GM12878 (cell line): ENCODE data around the gene TTC39A. TPM values are rescaled to one million over a fixed set of nuclear protein-coding genes. Genes with fewer than 3 reads are reported as not detected.

Experiments used
- ATAC-seq: fragments of 200-7000 bp; cut with Tn5 transposase; 3 replicates; pipeline ENCODE4 v1.9.1; 2020; ENCODE audit warnings: mild to moderate bottlenecking, moderate library complexity
- BruUV-seq: library from RNA; stranded (reverse); fragments of 400-500 nt; replicated peaks from 2 replicates; lab custom pipeline; 2021; lab: Mats Ljungman, UMichigan
- CTCF ChIA-PET: fragments of 300-600 bp; sonication (Branson Sonifier 250); formaldehyde crosslinking; extraction: SDS; loops from one replicate; lab custom pipeline; 2021; ENCODE audit warnings: inconsistent platforms; lab: Yijun Ruan, JAX
- POLR2A ChIA-PET: fragments of 350-600 bp; formaldehyde crosslinking; extraction: SDS; loops from one replicate; lab custom pipeline; 2021; ENCODE audit warnings: inconsistent platforms; lab: Charles Lee
- RAD21 ChIA-PET: fragments of 300-600 bp; sonication (Branson Sonifier 250); formaldehyde crosslinking; loops from one replicate; lab custom pipeline; 2023; ENCODE audit warnings: antibody characterized with exemption; ENCODE audit not compliant: unreplicated experiment; lab: Charles Lee
- SMC1A ChIA-PET: fragments of 300-600 bp; sonication (Branson Sonifier 250); formaldehyde crosslinking; loops from one replicate; lab custom pipeline; 2023; ENCODE audit not compliant: unreplicated experiment, uncharacterized antibody; lab: Charles Lee
- DNase-seq: peaks from one replicate; pipeline ENCODE4 v3.0.0-alpha.2; 2011; ENCODE audit warnings: low read depth, low spot score
- FAIRE-seq: peaks from 3 replicates; lab custom pipeline; 2011; peaks lifted over from hg19 to GRCh38; lab: Jason Lieb, UNC
- H2AFZ ChIP-seq: 2 replicates; pipeline ENCODE4 v1.6.0; 2011; ENCODE audit warnings: low read depth, low read length, control low read depth; ENCODE audit not compliant: control insufficient read depth
- H3K27ac ChIP-seq: 2 replicates; pipeline ENCODE4 v1.5.1; 2011; ENCODE audit warnings: control low read depth; ENCODE audit not compliant: control insufficient read depth, insufficient read depth
- H3K27me3 ChIP-seq, 2 experiments: replicated peaks in 1 of 2; 2 replicates each; pipeline versions ENCODE4 v1.6.0 to v1.6.1; 2011; ENCODE audit warnings: low read length in 1 of 2; ENCODE audit not compliant: control insufficient read depth in 2 of 2, insufficient read depth in 2 of 2
- H3K36me3 ChIP-seq, 2 experiments: 2 replicates each; pipeline ENCODE4 v1.5.1; 2011; ENCODE audit warnings: low read length in 1 of 2; ENCODE audit not compliant: control insufficient read depth in 2 of 2, insufficient read depth in 2 of 2
- H3K4me1 ChIP-seq: 2 replicates; pipeline ENCODE4 v1.6.1; 2011; ENCODE audit warnings: mild to moderate bottlenecking, low read length, moderate library complexity, mixed read lengths; ENCODE audit not compliant: control insufficient read depth, insufficient read depth
- H3K4me2 ChIP-seq: 2 replicates; pipeline ENCODE4 v1.6.0; 2011; ENCODE audit warnings: control low read depth; ENCODE audit not compliant: control insufficient read depth, insufficient read depth
- H3K4me3 ChIP-seq: fragments of 200-600 bp; sonication (generic); 2 replicates; pipeline ENCODE4 v1.5.1; 2016
- H3K79me2 ChIP-seq: 2 replicates; pipeline ENCODE4 v1.6.0; 2011; ENCODE audit warnings: low read length; ENCODE audit not compliant: control insufficient read depth, insufficient read depth
- H3K9ac ChIP-seq: 2 replicates; pipeline ENCODE4 v1.8.0; 2011; ENCODE audit warnings: low read length, control low read depth, mixed read lengths; ENCODE audit not compliant: control insufficient read depth, insufficient read depth
- H3K9me3 ChIP-seq: replicated peaks from 3 replicates; pipeline ENCODE4 v1.5.1; 2011; ENCODE audit warnings: mild to moderate bottlenecking, low read length; ENCODE audit not compliant: control insufficient read depth, insufficient read depth
- H4K20me1 ChIP-seq: 2 replicates; pipeline ENCODE4 v1.6.0; 2011; ENCODE audit not compliant: control insufficient read depth, insufficient read depth
- BRCA1 ChIP-seq: IDR thresholded peaks from 2 replicates; pipeline ENCODE4 v1.6.1; 2011; ENCODE audit warnings: low read depth, low read length, improper control_type of control experiment
- FOXK2 ChIP-seq: fragments of 450-650 bp; IDR thresholded peaks from 2 replicates; pipeline ENCODE4 v1.6.1; 2017; ENCODE audit warnings: mild to moderate bottlenecking, moderate library complexity
- KDM1A ChIP-seq: fragments of 200-600 bp; sonication (generic); IDR thresholded peaks from 2 replicates; pipeline ENCODE4 v1.6.1; 2016; ENCODE audit warnings: borderline replicate concordance
- MYB ChIP-seq: fragments of 150-350 bp; IDR thresholded peaks from 2 replicates; pipeline ENCODE4 v1.6.1; 2014; ENCODE audit warnings: mild to moderate bottlenecking, low read depth, low read length, borderline replicate concordance
- MYC ChIP-seq: IDR thresholded peaks from 2 replicates; pipeline ENCODE4 v1.6.1; 2011; ENCODE audit warnings: mild to moderate bottlenecking, low read length, moderate library complexity, inconsistent platforms; ENCODE audit not compliant: insufficient read depth, insufficient replicate concordance, insufficient read length, severe bottlenecking
- RAD51 ChIP-seq: fragments of 450-650 bp; IDR thresholded peaks from 2 replicates; pipeline ENCODE4 v1.6.1; 2016; ENCODE audit warnings: moderate library complexity, mild to moderate bottlenecking, inconsistent platforms
- WGBS: methylation state at CpG from one replicate; pipeline ENCODE4 v1.1.6; 2016; ENCODE audit warnings: low lambda C conversion rate; ENCODE audit not compliant: insufficient replicate concordance, insufficient coverage; ENCODE audit errors: missing lambda C conversion rate; 5-methylcytosine and 5-hydroxymethylcytosine counted together
- in situ Hi-C: fragments of 300-500 bp; cut with MboI; formaldehyde crosslinking; loops from 9 replicates; pipeline ENCODE4 v1.14.3; 2018; ENCODE audit warnings: mixed read lengths
- intact Hi-C: fragments of 100-400 bp; cut with micrococcal nuclease; formaldehyde crosslinking; loops from one replicate; pipeline ENCODE4 v1.14.2; 2022; ENCODE audit not compliant: unreplicated experiment
- polyA plus RNA-seq, 11 experiments: library from polyadenylated mRNA; depleted of rRNA in 4 of 11; unstranded in 6 of 11; stranded (reverse) in 5 of 11; fragments of >200 nt; fragmentation: Nextera tagmentation in 4 of 11; fragmentation: Illumina TruSeq in 1 of 11; extraction: Ambion mirVana in 4 of 11; extraction: Trizol in 1 of 11; gene quantifications; 1 replicate in 1 of 11; 2 replicates in 10 of 11; pipeline versions ENCODE4 v1.2.1 to v1.2.3, GENCODE V29; 2011 to 2016; ENCODE audit warnings: inconsistent platforms in 2 of 11, missing spikeins in 2 of 11, low read depth in 1 of 11
- total RNA-seq, 4 experiments: library from RNA; depleted of rRNA in 3 of 4; stranded (reverse); fragments of >200 nt in 3 of 4; fragmentation: Illumina TruSeq in 1 of 4; extraction: Trizol in 1 of 4; gene quantifications; 2 replicates each; pipeline versions ENCODE4 v1.2.1 to v1.2.3, GENCODE V29; 2013 to 2021
- TF ChIP-seq, protein P1 (sequence below): IDR thresholded peaks from 2 replicates; pipeline ENCODE4 v1.6.1; 2012; ENCODE audit warnings: low read depth, low read length, improper control_type of control experiment
- TF ChIP-seq, protein P2 (sequence below): IDR thresholded peaks from 2 replicates; pipeline ENCODE4 v1.6.1; 2012; ENCODE audit warnings: improper control_type of control experiment, low read depth, low read length; ENCODE audit not compliant: insufficient replicate concordance
- TF ChIP-seq, protein P3 (sequence below): fragments of 450-650 bp; IDR thresholded peaks from 2 replicates; pipeline ENCODE4 v1.6.1; 2014; ENCODE audit warnings: mild to moderate bottlenecking

TTC39A gene
- total and polyA plus RNA-seq, 10 of the 15 experiments (the other 5 are each of a cell fraction or from before 2014, with no cell fraction given): 0.18 to 3.0 (median 1.2) TPM

DNA sequence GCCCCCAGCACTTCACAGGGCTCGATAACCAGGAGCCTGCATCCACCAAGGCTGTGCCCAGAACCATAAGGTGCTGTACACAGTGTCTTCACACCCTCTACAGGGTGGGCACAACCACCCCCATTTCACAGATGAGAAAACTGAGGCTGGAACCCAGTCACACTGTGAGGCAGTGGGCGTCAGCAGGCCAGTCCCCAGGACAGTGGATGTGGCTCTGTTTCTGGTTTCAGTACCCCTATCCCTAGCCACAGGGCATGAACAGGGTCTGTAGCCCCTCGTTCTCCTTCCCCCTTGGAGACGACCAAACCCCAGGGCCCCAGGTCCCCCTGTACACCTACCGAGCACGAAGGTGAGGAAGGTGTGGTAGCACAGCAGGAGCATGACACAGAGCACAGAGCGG lies 27.6 kb downstream of the TTC39A start:
- in situ Hi-C loops: no loop called here
- Histone ChIP-seq H3K9me3 (no peaks in the 10 kb centered on the region; the same call in 2 of the 3 replicates), H3K27ac (no peak overlapping the region), H3K4me2 (no peak overlapping the region), H2AFZ (no peak overlapping the region), H3K79me2 (no peaks in the 10 kb centered on the region), H3K9ac (no peak overlapping the region), H3K4me3 (no peak overlapping the region), H3K36me3 (no peaks in the 10 kb centered on the region), H3K4me1 (peaks cover 52% of the 10 kb centered on the region), H3K27me3 (no peaks in the 10 kb centered on the region), H4K20me1 (no peaks in the 10 kb centered on the region)
- peak; percentile 2; the same call in 1 of the 3 replicates for ATAC-seq
- SMC1A ChIA-PET: interaction anchor here (1.6 kb wide), 1 partner anchor 47 kb away, joined by 3 read pairs; no protein-coding TSS in a partner anchor
- RAD21 ChIA-PET: interaction anchor here (1.1 kb wide), 1 partner anchor 231 kb away, joined by 3 read pairs; no protein-coding TSS in a partner anchor
- intact Hi-C loops: no loop called here
- TF ChIP-seq MYB: no peak
- TF ChIP-seq FOXK2: no peak
- no peak for DNase-seq
- FAIRE-seq: no peak
- POLR2A ChIA-PET: interaction anchor here (1.4 kb wide), 1 partner anchor 232 kb away, joined by 3 read pairs; no protein-coding TSS in a partner anchor
- no TSS peak for BruUV-seq
- WGBS: 61% methylated on average over 7 of the region's 7 CpGs
- CTCF ChIA-PET: no interaction called here

DNA sequence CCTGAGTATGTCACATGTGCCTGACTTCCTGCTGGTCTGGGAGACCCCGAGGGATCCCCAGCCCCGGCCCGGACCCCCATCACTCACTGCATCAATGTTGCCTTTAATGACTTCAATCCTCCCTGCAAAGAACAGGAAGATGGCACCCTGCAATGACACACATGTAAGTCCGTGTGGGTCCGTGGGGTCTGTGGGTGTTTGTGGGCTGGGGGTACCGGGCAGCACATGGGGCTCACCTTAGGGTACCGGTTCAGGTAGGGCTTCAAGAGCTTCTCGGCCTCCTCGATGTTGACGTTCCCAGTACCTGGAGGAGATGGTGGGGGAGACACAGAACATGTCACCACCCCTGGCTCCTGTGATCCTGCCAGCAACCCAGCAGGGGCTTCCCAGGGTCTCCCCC lies 28.1 kb downstream of the TTC39A start:
- POLR2A ChIA-PET: no interaction called here
- no TSS peak for BruUV-seq
- Histone ChIP-seq H3K36me3 (no peaks in the 10 kb centered on the region), H3K79me2 (no peaks in the 10 kb centered on the region), H3K4me3 (no peak overlapping the region), H3K4me2 (no peak overlapping the region), H3K4me1 (peaks cover 54% of the 10 kb centered on the region), H3K27ac (no peak overlapping the region), H3K9me3 (no peaks in the 10 kb centered on the region; the same call in 2 of the 3 replicates), H4K20me1 (no peaks in the 10 kb centered on the region), H2AFZ (no peak overlapping the region; the same call in 1 of the 2 replicates), H3K9ac (no peak overlapping the region), H3K27me3 (no peaks in the 10 kb centered on the region)
- no peak for DNase-seq
- no peak for ATAC-seq
- RAD21 ChIA-PET: no interaction called here
- CTCF ChIA-PET: interaction anchor here (0.8 kb wide), 1 partner anchor 233 kb away, joined by 4 read pairs; no protein-coding TSS in a partner anchor
- FAIRE-seq: no peak
- in situ Hi-C loops (no loop called here), intact Hi-C loops (no loop called here)
- SMC1A ChIA-PET: interaction anchor here (0.7 kb wide), 1 partner anchor 211 kb away, joined by 3 read pairs; no protein-coding TSS in a partner anchor
- WGBS: 92% methylated on average over 10 of the region's 10 CpGs
- no peak for TF ChIP-seq KDM1A
- TF ChIP-seq, protein P1, sequence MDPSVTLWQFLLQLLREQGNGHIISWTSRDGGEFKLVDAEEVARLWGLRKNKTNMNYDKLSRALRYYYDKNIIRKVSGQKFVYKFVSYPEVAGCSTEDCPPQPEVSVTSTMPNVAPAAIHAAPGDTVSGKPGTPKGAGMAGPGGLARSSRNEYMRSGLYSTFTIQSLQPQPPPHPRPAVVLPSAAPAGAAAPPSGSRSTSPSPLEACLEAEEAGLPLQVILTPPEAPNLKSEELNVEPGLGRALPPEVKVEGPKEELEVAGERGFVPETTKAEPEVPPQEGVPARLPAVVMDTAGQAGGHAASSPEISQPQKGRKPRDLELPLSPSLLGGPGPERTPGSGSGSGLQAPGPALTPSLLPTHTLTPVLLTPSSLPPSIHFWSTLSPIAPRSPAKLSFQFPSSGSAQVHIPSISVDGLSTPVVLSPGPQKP: no peak
- TF ChIP-seq, protein P2, sequence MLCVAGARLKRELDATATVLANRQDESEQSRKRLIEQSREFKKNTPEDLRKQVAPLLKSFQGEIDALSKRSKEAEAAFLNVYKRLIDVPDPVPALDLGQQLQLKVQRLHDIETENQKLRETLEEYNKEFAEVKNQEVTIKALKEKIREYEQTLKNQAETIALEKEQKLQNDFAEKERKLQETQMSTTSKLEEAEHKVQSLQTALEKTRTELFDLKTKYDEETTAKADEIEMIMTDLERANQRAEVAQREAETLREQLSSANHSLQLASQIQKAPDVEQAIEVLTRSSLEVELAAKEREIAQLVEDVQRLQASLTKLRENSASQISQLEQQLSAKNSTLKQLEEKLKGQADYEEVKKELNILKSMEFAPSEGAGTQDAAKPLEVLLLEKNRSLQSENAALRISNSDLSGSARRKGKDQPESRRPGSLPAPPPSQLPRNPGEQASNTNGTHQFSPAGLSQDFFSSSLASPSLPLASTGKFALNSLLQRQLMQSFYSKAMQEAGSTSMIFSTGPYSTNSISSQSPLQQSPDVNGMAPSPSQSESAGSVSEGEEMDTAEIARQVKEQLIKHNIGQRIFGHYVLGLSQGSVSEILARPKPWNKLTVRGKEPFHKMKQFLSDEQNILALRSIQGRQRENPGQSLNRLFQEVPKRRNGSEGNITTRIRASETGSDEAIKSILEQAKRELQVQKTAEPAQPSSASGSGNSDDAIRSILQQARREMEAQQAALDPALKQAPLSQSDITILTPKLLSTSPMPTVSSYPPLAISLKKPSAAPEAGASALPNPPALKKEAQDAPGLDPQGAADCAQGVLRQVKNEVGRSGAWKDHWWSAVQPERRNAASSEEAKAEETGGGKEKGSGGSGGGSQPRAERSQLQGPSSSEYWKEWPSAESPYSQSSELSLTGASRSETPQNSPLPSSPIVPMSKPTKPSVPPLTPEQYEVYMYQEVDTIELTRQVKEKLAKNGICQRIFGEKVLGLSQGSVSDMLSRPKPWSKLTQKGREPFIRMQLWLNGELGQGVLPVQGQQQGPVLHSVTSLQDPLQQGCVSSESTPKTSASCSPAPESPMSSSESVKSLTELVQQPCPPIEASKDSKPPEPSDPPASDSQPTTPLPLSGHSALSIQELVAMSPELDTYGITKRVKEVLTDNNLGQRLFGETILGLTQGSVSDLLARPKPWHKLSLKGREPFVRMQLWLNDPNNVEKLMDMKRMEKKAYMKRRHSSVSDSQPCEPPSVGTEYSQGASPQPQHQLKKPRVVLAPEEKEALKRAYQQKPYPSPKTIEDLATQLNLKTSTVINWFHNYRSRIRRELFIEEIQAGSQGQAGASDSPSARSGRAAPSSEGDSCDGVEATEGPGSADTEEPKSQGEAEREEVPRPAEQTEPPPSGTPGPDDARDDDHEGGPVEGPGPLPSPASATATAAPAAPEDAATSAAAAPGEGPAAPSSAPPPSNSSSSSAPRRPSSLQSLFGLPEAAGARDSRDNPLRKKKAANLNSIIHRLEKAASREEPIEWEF: no peak
- TF ChIP-seq, protein P3, sequence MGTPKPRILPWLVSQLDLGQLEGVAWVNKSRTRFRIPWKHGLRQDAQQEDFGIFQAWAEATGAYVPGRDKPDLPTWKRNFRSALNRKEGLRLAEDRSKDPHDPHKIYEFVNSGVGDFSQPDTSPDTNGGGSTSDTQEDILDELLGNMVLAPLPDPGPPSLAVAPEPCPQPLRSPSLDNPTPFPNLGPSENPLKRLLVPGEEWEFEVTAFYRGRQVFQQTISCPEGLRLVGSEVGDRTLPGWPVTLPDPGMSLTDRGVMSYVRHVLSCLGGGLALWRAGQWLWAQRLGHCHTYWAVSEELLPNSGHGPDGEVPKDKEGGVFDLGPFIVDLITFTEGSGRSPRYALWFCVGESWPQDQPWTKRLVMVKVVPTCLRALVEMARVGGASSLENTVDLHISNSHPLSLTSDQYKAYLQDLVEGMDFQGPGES: no peak
- TF ChIP-seq MYC: no peak
- no peak for TF ChIP-seq BRCA1
- no peak for TF ChIP-seq RAD51
- TF ChIP-seq MYB: no peak
